Subcutaneous abdominal adipose tissue (tissue), 5 donors: Measurements from ENCODE around the gene MTARC1.

Experiments
- H3K27ac ChIP-seq: one replicate; pipeline ENCODE4 v1.7.0; 2013; ENCODE audit warnings: low read depth, mild to moderate bottlenecking, inconsistent platforms, low read length, moderate library complexity
- H3K27me3 ChIP-seq, 5 donors: one replicate each; pipeline ENCODE4 v1.7.0; 2013; ENCODE audit warnings: low read length in 5 of 5, inconsistent platforms in 1 of 5; ENCODE audit not compliant: control insufficient read depth in 5 of 5, insufficient read depth in 4 of 5
- H3K36me3 ChIP-seq, 5 donors: one replicate each; pipeline ENCODE4 v1.7.0; 2013; ENCODE audit warnings: low read length in 5 of 5; ENCODE audit not compliant: control insufficient read depth in 5 of 5, insufficient read depth in 5 of 5
- H3K4me1 ChIP-seq, 5 donors: one replicate each; pipeline ENCODE4 v1.7.0; 2013; ENCODE audit warnings: low read length in 5 of 5, mild to moderate bottlenecking in 3 of 5, moderate library complexity in 1 of 5; ENCODE audit not compliant: control insufficient read depth in 5 of 5, insufficient read depth in 5 of 5
- H3K4me3 ChIP-seq, 5 donors: one replicate each; pipeline ENCODE4 v1.7.0; 2013; ENCODE audit warnings: low read length in 5 of 5, low read depth in 1 of 5
- H3K9ac ChIP-seq, 5 donors: one replicate each; pipeline ENCODE4 v1.7.0; 2013; ENCODE audit warnings: low read length in 5 of 5, mild to moderate bottlenecking in 4 of 5, moderate library complexity in 3 of 5
- H3K9me3 ChIP-seq, 5 donors: one replicate each; pipeline ENCODE4 v1.7.0; 2013; ENCODE audit warnings: low read length in 5 of 5; ENCODE audit not compliant: control insufficient read depth in 5 of 5
- donor health status: healthy.
- donor health status: healthy.
- donor health status: healthy.
- donor health status: healthy.
- donor health status: healthy.

MTARC1 gene

DNA sequence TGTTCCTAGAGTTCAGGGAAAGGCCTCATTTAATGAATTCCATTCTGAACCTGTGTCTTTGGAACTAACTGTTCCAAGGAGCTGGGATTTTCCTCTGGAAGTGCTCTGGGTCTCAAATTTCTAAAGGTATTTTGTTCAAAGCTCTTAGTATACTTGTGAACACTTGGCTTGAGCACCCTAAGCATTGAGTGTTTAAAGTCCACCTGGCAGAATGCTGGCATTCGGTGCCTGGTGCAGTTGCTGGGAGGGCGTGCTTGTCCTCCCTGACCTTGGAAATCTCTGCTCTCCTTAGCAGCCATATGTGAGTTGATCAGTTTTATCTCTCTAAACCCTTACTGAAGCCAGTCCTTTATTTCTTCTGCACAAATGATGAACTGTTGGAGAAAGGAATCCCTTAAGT, 35.6 kb upstream of the MTARC1 start:
- Histone ChIP-seq H3K27ac (no peak overlapping the region), H3K9me3 (no peaks in the 10 kb centered on the region), H3K9ac (peak overlapping the region in 2 of 5 donors; percentile 25 to 63), H3K4me1 (peaks cover 10 to 76% (median 58%) of the 10 kb centered on the region in 5 donors), H3K36me3 (peaks cover 1 to 17% (median 15%) of the 10 kb centered on the region in 5 donors), H3K27me3 (no peaks in the 10 kb centered on the region), H3K4me3 (peak overlapping the region in 1 of 5 donors; percentile 12)

DNA sequence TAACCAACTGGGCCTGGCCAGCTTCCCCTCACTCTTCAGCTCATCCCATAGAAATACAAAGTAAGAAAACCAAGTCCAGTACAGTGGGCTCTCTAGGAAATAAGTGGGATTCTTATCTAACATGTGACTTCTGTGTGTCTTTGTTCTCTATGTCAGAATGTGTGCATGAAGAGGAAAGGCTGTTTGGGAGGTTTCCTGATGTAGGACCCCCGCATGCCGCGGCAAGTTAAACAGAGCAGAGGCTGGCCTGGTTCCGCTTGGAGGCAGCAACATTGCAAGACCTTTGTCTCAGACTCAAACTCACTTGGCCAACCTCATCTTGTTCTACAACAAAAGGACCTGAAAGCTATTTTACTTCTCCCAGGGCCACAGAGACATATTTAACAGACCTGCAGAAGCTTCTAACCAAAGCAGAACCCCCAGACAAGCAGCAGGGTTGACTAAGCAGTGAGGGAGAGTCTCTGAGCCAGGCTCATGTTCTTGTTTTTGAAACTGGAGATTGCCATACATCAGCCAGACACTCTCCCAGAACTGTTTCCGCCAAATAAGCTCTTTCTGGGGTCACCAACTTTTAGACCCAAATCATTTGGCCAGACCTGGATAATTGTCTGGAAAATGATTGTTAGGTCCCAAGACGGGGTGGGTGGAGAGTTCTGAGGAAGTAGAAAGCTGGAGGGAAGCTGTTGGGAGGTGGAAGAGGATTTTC, 32.3 kb upstream of the MTARC1 start:
- H3K4me3 ChIP-seq = no peak overlapping the region
- H3K27ac ChIP-seq = peak overlapping the region; percentile 3

DNA sequence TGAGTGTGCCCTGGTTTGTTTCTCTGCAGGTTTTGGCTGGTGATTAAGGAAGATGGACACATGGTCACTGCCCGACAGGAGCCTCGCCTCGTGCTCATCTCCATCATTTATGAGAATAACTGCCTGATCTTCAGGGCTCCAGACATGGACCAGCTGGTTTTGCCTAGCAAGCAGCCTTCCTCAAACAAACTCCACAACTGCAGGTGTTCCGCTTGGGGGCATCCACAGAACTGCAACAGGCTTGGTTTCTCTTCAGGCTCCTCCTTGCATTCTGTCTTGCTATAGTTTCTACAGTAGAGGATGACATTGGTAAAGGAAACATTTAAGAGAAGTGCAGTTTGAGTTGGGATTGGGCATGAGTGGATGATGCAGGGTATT, 31.8 kb upstream of the MTARC1 start:
- Histone ChIP-seq H3K27ac (no peak overlapping the region), H3K9ac (no peak overlapping the region), H3K9me3 (no peaks in the 10 kb centered on the region), H3K4me1 (peaks cover 7 to 51% (median 33%) of the 10 kb centered on the region in 5 donors), H3K36me3 (peaks cover 6 to 36% (median 30%) of the 10 kb centered on the region in 5 donors), H3K27me3 (no peaks in the 10 kb centered on the region), H3K4me3 (no peak overlapping the region)

More for the DNA sequence above, 32.3 kb upstream of the MTARC1 start:
- Histone ChIP-seq H3K36me3 (peaks cover 6 to 32% (median 29%) of the 10 kb centered on the region in 5 donors), H3K27me3 (no peaks in the 10 kb centered on the region), H3K9ac (no peak overlapping the region), H3K4me1 (peaks cover 7 to 56% (median 38%) of the 10 kb centered on the region in 5 donors), H3K9me3 (no peaks in the 10 kb centered on the region)

- H3K36me3 ChIP-seq = peaks cover 6 to 36% (median 30%) of the 10 kb centered on the region in 5 donors
- no peak overlapping the region for H3K9ac ChIP-seq
- H3K4me3 ChIP-seq = peak overlapping the region in 1 of 5 donors; percentile 16
- no peak overlapping the region for H3K27ac ChIP-seq
- no peaks in the 10 kb centered on the region for H3K9me3 ChIP-seq
- no peaks in the 10 kb centered on the region for H3K27me3 ChIP-seq
- peaks cover 4 to 47% (median 29%) of the 10 kb centered on the region in 5 donors for H3K4me1 ChIP-seq
These were observed 31.4 kb upstream of the MTARC1 start for GRCh38 chr1:220755309-220755708.

GRCh38 chr1:220757441-220757840, 29.3 kb upstream of the MTARC1 start:
- Histone ChIP-seq H3K9ac (no peak overlapping the region), H3K9me3 (no peaks in the 10 kb centered on the region), H3K4me1 (peaks cover 0 to 25% (median 17%) of the 10 kb centered on the region in 5 donors), H3K27me3 (no peaks in the 10 kb centered on the region), H3K4me3 (no peak overlapping the region), H3K36me3 (peaks cover 10 to 50% (median 36%) of the 10 kb centered on the region in 5 donors), H3K27ac (no peak overlapping the region)

- Histone ChIP-seq H3K27me3 (no peaks in the 10 kb centered on the region), H3K9ac (no peak overlapping the region), H3K36me3 (peaks cover 10 to 61% (median 48%) of the 10 kb centered on the region in 5 donors), H3K4me1 (peaks cover 0 to 14% (median 12%) of the 10 kb centered on the region in 5 donors), H3K27ac (no peak overlapping the region), H3K9me3 (no peaks in the 10 kb centered on the region), H3K4me3 (no peak overlapping the region)
These were observed 27.6 kb upstream of the MTARC1 start for GRCh38 chr1:220759147-220759546.

DNA sequence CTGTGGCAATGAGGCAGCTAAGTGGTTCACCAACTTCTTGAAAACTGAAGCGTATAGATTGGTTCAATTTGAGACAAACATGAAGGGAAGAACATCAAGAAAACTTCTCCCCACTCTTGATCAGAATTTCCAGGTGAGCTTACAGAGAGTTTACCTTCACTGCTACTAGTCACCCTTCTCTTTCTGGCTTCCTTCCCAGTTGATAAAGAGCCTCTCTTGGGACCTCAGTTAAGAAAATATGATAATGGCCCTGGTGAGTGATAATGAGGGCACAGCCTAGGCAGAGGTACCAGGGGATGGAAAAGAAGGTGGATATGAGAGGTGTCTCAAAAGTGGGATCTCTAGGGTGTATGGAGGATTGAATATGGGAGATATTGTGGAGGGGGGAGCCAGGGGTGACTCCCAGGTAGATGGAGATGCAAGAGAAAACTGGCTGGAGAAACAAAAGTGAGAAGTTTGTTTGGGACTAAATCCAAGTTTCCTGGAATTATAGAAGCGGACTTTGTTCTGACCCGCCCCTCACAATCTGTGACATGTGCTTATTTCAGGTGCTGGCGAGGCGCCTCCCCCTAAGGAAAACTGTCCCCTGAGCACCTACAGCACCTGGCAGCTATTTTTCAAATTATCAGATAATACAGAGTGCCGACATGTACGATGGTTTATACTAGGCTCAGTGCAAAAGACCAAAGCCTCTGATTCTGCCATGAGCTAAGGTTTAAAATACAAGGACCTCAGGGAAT, 24.9 kb upstream of the MTARC1 start:
- H3K9ac ChIP-seq = peak overlapping the region in 1 of 5 donors; percentile 35
- H3K4me1 ChIP-seq = peaks cover 0 to 5% (median 0%) of the 10 kb centered on the region in 5 donors
- no peaks in the 10 kb centered on the region for H3K27me3 ChIP-seq
- peaks cover 3 to 50% (median 30%) of the 10 kb centered on the region in 5 donors for H3K36me3 ChIP-seq
- no peak overlapping the region for H3K4me3 ChIP-seq
- H3K9me3 ChIP-seq = no peaks in the 10 kb centered on the region
- no peak overlapping the region for H3K27ac ChIP-seq

DNA sequence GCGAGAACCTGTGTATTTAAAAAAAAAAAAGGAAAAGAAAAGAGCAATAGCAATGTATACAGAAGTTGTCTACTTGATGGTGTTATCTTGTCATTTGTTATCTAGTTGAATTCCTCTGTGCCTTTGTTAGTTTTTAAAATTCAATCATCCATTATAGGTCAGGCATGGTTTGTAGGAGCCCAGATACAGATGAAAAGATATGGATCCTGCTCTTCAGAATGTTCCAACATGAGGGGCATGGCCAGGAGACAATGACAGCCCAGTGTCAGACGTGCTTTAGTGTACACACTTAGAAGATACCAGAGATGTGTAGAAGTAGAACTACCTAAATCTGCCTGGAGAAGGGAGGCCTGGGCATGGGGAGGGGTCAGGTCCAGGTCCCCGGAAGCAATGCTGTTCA, 22.0 kb upstream of the MTARC1 start:
- no peak overlapping the region for H3K9ac ChIP-seq
- no peaks in the 10 kb centered on the region for H3K27me3 ChIP-seq
- H3K4me1 ChIP-seq = peaks cover 0 to 24% (median 11%) of the 10 kb centered on the region in 5 donors
- H3K36me3 ChIP-seq = peaks cover 3 to 46% (median 25%) of the 10 kb centered on the region in 5 donors
- no peak overlapping the region for H3K4me3 ChIP-seq
- peak overlapping the region; percentile 40 for H3K27ac ChIP-seq
- H3K9me3 ChIP-seq = no peaks in the 10 kb centered on the region

- H3K4me1 ChIP-seq = peaks cover 0 to 28% (median 11%) of the 10 kb centered on the region in 5 donors
- H3K4me3 ChIP-seq = no peak overlapping the region
- no peaks in the 10 kb centered on the region for H3K9me3 ChIP-seq
- peak overlapping the region in 2 of 5 donors; percentile 38 to 74 for H3K9ac ChIP-seq
- H3K36me3 ChIP-seq = peaks cover 5 to 40% (median 28%) of the 10 kb centered on the region in 5 donors
- peak overlapping the region; percentile 82 for H3K27ac ChIP-seq
- H3K27me3 ChIP-seq = no peaks in the 10 kb centered on the region
These were observed 19.2 kb upstream of the MTARC1 start for GRCh38 chr1:220767312-220768125.
